Dedifferentiated amniotic fluid mesenchymal stem cell (primary cell): ENCODE data around the gene PIAS1.
"Not testable (repeated sequence)": the region's sequence is repeated elsewhere in the genome, so short reads cannot be mapped to it uniquely, and the experiment has no call there.

Source experiments
- DNase-seq: peaks from one replicate; pipeline ENCODE4 v3.0.0-alpha.2; 2016; ENCODE audit errors: extremely low spot score

The PIAS1 gene

GRCh38 chr15:68203486-68203885 is 149.4 kb downstream of the PIAS1 start:
- DNase-seq, result no peak

GRCh38 chr15:68203956-68204355 is 149.8 kb downstream of the PIAS1 start:
- no peak for DNase-seq

- no peak for DNase-seq
These were observed 150.2 kb downstream of the PIAS1 start for GRCh38 chr15:68204361-68204760.

- no peak for DNase-seq
These were observed 150.9 kb downstream of the PIAS1 start, which contains the start of gene CALML4 for GRCh38 chr15:68204776-68205557. TSS of gene CALML4 (minus strand) at chr15:68205332. CDS start at chr15:68205247, 85 bp downstream.

- no peak for DNase-seq
These were observed 151.4 kb downstream of the PIAS1 start for GRCh38 chr15:68205558-68205944.

GRCh38 chr15:68205954-68206539 is 151.9 kb downstream of the PIAS1 start:
- DNase-seq, result no peak

GRCh38 chr15:68206711-68207151 is 152.6 kb downstream of the PIAS1 start:
- DNase-seq, result no peak

GRCh38 chr15:68207176-68207935 is 153.2 kb downstream of the PIAS1 start:
- no peak for DNase-seq

- no peak for DNase-seq
These were observed 154.0 kb downstream of the PIAS1 start for GRCh38 chr15:68208136-68208535.

GRCh38 chr15:68208636-68209240 is 154.6 kb downstream of the PIAS1 start:
- DNase-seq, result no peak

GRCh38 chr15:68209272-68209671 is 155.2 kb downstream of the PIAS1 start:
- no peak for DNase-seq

GRCh38 chr15:68209735-68210408 is 155.8 kb downstream of the PIAS1 start:
- no peak for DNase-seq

GRCh38 chr15:68210409-68210756 is 156.3 kb downstream of the PIAS1 start:
- no peak for DNase-seq

GRCh38 chr15:68210821-68211655 is 156.9 kb downstream of the PIAS1 start:
- peak; percentile 24 for DNase-seq

- no peak for DNase-seq
These were observed 157.7 kb downstream of the PIAS1 start for GRCh38 chr15:68211656-68212320.

GRCh38 chr15:68213491-68213845 is 159.4 kb downstream of the PIAS1 start:
- DNase-seq, result not testable (repeated sequence)

- DNase-seq, result no peak
These were observed 160.1 kb downstream of the PIAS1 start for GRCh38 chr15:68213991-68214837.

- DNase-seq, result no peak
These were observed 160.7 kb downstream of the PIAS1 start for GRCh38 chr15:68214838-68215254.

GRCh38 chr15:68217341-68217740 is 163.2 kb downstream of the PIAS1 start:
- no peak for DNase-seq
